Mucosa of descending colon (tissue), 3 donors: ENCODE data around the gene EHD2. TPM values are rescaled to one million over a fixed set of nuclear protein-coding genes. Genes with fewer than 3 reads are reported as not detected.
A peak's percentile ranks its signal among the peaks of the same experiment; 100 is the strongest.
"Not testable (repeated sequence)": the region's sequence is repeated elsewhere in the genome, so short reads cannot be mapped to it uniquely, and the experiment has no call there.

Experiments
- ATAC-seq: fragments of 200-7000 bp; cut with Tn5 transposase; one replicate; pipeline ENCODE4 v1.9.1; 2020; ENCODE audit warnings: mild to moderate bottlenecking, moderate library complexity
- DNase-seq, 3 donors: peaks; one replicate each; pipeline ENCODE4 v3.0.0-alpha.2; 2020
- H3K36me3 ChIP-seq: fragments of 200-600 bp; one replicate; pipeline ENCODE4 v1.8.0; 2021; ENCODE audit warnings: low read depth, mild to moderate bottlenecking
- H3K4me1 ChIP-seq: fragments of 200-600 bp; one replicate; pipeline ENCODE4 v1.8.0; 2021; ENCODE audit warnings: low read depth, mild to moderate bottlenecking
- H3K4me3 ChIP-seq: fragments of 200-600 bp; one replicate; pipeline ENCODE4 v1.8.0; 2021; ENCODE audit warnings: mild to moderate bottlenecking
- H3K9me3 ChIP-seq: fragments of 200-600 bp; one replicate; pipeline ENCODE4 v1.8.0; 2021; ENCODE audit warnings: mild to moderate bottlenecking
- CTCF ChIP-seq: fragments of 200-600 bp; IDR thresholded peaks from one replicate; pipeline ENCODE4 v1.8.0; 2022; ENCODE audit warnings: antibody characterized with exemption, mild to moderate bottlenecking
- intact Hi-C, 2 donors: fragments of 100-400 bp; cut with DNase I in 1 of 2; cut with micrococcal nuclease in 1 of 2; formaldehyde crosslinking; loops; one replicate each; pipeline versions ENCODE4 v1.11.0 to v1.11.1; 2022; cut with DNase I, micrococcal nuclease
- total RNA-seq, 3 donors: library from RNA; stranded (reverse); fragmentation: NEBNext Ultra II Directional in 2 of 3; extraction: Animal tissue kit (Norgen Biotek cat#: 25700) in 2 of 3; gene quantifications; one replicate each; pipeline versions ENCODE4 v1.2.1 to v1.2.4, GENCODE V29; 2021 to 2023
- donor health status: DM: no; HTN: no; CAD: no; lungs with moderate emphysema.
- donor health status: DM: no; HTN: no; CAD: no.
- donor health status: DM: no; HTN: yes; CAD: no.

The EHD2 gene
- total RNA-seq, 3 donors from 2014 or later: 10.8 to 108 (median 30.3) TPM

GRCh38 chr19:47766670-47767069 is 53.4 kb downstream of the EHD2 start:
- no peak for ATAC-seq
- no peak for TF ChIP-seq CTCF
- intact Hi-C loops: no loop called here

GRCh38 chr19:47767349-47767748 is 54.1 kb downstream of the EHD2 start:
- H3K4me3 ChIP-seq: no peak overlapping the region
- TF ChIP-seq CTCF: no peak
- intact Hi-C loops: no loop called here
- no peak for ATAC-seq
- no peak for DNase-seq
- H3K36me3 ChIP-seq: no peaks in the 10 kb centered on the region
- no peaks in the 10 kb centered on the region for H3K4me1 ChIP-seq
- H3K9me3 ChIP-seq: no peaks in the 10 kb centered on the region

More at GRCh38 chr19:47766670-47767069, 53.4 kb downstream of the EHD2 start:
- DNase-seq: no peak
- Histone ChIP-seq H3K9me3 (no peaks in the 10 kb centered on the region), H3K4me3 (no peak overlapping the region), H3K36me3 (no peaks in the 10 kb centered on the region), H3K4me1 (no peaks in the 10 kb centered on the region)

- ATAC-seq (no peak), DNase-seq (no peak)
- TF ChIP-seq CTCF: no peak
- no peaks in the 10 kb centered on the region for H3K4me1 ChIP-seq
- H3K36me3 ChIP-seq: no peaks in the 10 kb centered on the region
- no peaks in the 10 kb centered on the region for H3K9me3 ChIP-seq
- H3K4me3 ChIP-seq: no peak overlapping the region
- intact Hi-C loops: no loop called here
Observed at GRCh38 chr19:47768604-47769003, 55.4 kb downstream of the EHD2 start.

- no peaks in the 10 kb centered on the region for H3K36me3 ChIP-seq
- TF ChIP-seq CTCF: no peak
- ATAC-seq (no peak), DNase-seq (no peak)
- intact Hi-C loops: no loop called here
- no peaks in the 10 kb centered on the region for H3K9me3 ChIP-seq
- H3K4me3 ChIP-seq: no peak overlapping the region
- no peaks in the 10 kb centered on the region for H3K4me1 ChIP-seq
Observed at GRCh38 chr19:47769534-47769933, 56.3 kb downstream of the EHD2 start.

GRCh38 chr19:47771291-47771690 is 58.1 kb downstream of the EHD2 start:
- H3K9me3 ChIP-seq, intact Hi-C loops, H3K4me1 ChIP-seq, ATAC-seq, H3K4me3 ChIP-seq, H3K36me3 ChIP-seq, DNase-seq: not testable (repeated sequence)

- ATAC-seq (peak; percentile 71), DNase-seq (peak in 1 of 3 donors; percentile 41)
- Histone ChIP-seq H3K4me1 (peaks cover 32% of the 10 kb centered on the region), H3K36me3 (no peaks in the 10 kb centered on the region), H3K4me3 (no peak overlapping the region), H3K9me3 (no peaks in the 10 kb centered on the region)
- intact Hi-C loops: no loop called here
- TF ChIP-seq CTCF: no peak
Observed at GRCh38 chr19:47776568-47776967, 63.3 kb downstream of the EHD2 start.

- H3K36me3 ChIP-seq, intact Hi-C loops, H3K9me3 ChIP-seq: not testable (repeated sequence)
- peak; percentile 55 for ATAC-seq
- H3K4me3 ChIP-seq: peak overlapping the region; percentile 96
- peaks cover 32% of the 10 kb centered on the region for H3K4me1 ChIP-seq
- peak in 2 of 3 donors; percentile 63 to 69 for DNase-seq
Observed at GRCh38 chr19:47777245-47778048, 64.2 kb downstream of the EHD2 start.
